Loucy (cell line): ENCODE results near the gene OGFRL1.

ENCODE experiments used
- EZH2phosphoT487 ChIP-seq: fragments of 200-600 bp; IDR thresholded peaks from 2 replicates; pipeline ENCODE4 v1.6.1; 2018; ENCODE audit warnings: antibody characterized with exemption, mild to moderate bottlenecking, moderate library complexity, borderline replicate concordance
- TF ChIP-seq, protein P1 (sequence below): fragments of 200-600 bp; sonication (generic); conservative IDR thresholded peaks from 2 replicates; pipeline ENCODE4 v1.5.1; 2014; ENCODE audit warnings: mild to moderate bottlenecking, antibody characterized with exemption, low read length

- TF ChIP-seq, protein P1, sequence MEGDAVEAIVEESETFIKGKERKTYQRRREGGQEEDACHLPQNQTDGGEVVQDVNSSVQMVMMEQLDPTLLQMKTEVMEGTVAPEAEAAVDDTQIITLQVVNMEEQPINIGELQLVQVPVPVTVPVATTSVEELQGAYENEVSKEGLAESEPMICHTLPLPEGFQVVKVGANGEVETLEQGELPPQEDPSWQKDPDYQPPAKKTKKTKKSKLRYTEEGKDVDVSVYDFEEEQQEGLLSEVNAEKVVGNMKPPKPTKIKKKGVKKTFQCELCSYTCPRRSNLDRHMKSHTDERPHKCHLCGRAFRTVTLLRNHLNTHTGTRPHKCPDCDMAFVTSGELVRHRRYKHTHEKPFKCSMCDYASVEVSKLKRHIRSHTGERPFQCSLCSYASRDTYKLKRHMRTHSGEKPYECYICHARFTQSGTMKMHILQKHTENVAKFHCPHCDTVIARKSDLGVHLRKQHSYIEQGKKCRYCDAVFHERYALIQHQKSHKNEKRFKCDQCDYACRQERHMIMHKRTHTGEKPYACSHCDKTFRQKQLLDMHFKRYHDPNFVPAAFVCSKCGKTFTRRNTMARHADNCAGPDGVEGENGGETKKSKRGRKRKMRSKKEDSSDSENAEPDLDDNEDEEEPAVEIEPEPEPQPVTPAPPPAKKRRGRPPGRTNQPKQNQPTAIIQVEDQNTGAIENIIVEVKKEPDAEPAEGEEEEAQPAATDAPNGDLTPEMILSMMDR: no peak
- TF ChIP-seq EZH2phosphoT487: peak; percentile 24; the same call in 1 of the 2 replicates
Observed at GRCh38 chr6:71288228-71289038, at the start of gene OGFRL1.
